Neural progenitor cell (in vitro differentiated cells): ENCODE results near the gene ANTXRL.

ENCODE experiments used
- CTCF ChIP-seq: fragments of 200-600 bp; sonication (generic); IDR thresholded peaks from 2 replicates; pipeline ENCODE4 v1.5.1; 2017; ENCODE audit warnings: antibody characterized with exemption, mild to moderate bottlenecking
- EZH2 ChIP-seq: fragments of 200-600 bp; sonication (generic); IDR thresholded peaks from 2 replicates; pipeline ENCODE4 v1.6.1; 2017; ENCODE audit warnings: antibody characterized with exemption, mild to moderate bottlenecking, moderate library complexity
- EZH2phosphoT487 ChIP-seq: fragments of 200-600 bp; sonication (generic); IDR thresholded peaks from 2 replicates; pipeline ENCODE4 v1.6.1; 2017; ENCODE audit warnings: antibody characterized with exemption

- no peak for TF ChIP-seq CTCF
- no peak for TF ChIP-seq EZH2phosphoT487
- TF ChIP-seq EZH2: no peak
These were observed 20.4 kb upstream of the ANTXRL start for GRCh38 chr10:46266306-46266985.
